H9 (cell line): ENCODE data around the gene LMBR1. TPM values are rescaled to one million over a fixed set of nuclear protein-coding genes. Genes with fewer than 3 reads are reported as not detected.

ENCODE experiments used
- DNase-seq: peaks from one replicate; pipeline ENCODE4 v3.0.0-alpha.2; 2017
- H2AFZ ChIP-seq: one replicate; pipeline ENCODE4 v1.6.1; 2013; ENCODE audit warnings: mild to moderate bottlenecking, low read length, control low read depth, moderate library complexity
- H2AK5ac ChIP-seq: 2 replicates; pipeline ENCODE4 v1.6.1; 2013; ENCODE audit warnings: low read length, control low read depth, mixed read lengths; ENCODE audit not compliant: insufficient read length
- H2BK120ac ChIP-seq: one replicate; pipeline ENCODE4 v1.6.1; 2013; ENCODE audit warnings: low read depth, mild to moderate bottlenecking, low read length, control low read depth, inconsistent platforms; ENCODE audit not compliant: poor library complexity, severe bottlenecking
- H2BK12ac ChIP-seq: 2 replicates; pipeline ENCODE4 v1.6.1; 2013; ENCODE audit warnings: low read length, control low read depth, mixed read lengths, low read depth; ENCODE audit not compliant: insufficient read length
- H2BK15ac ChIP-seq: 2 replicates; pipeline ENCODE4 v1.6.1; 2013; ENCODE audit warnings: low read depth, low read length, control low read depth
- H2BK20ac ChIP-seq: one replicate; pipeline ENCODE4 v1.6.1; 2013; ENCODE audit warnings: low read depth, mild to moderate bottlenecking, low read length, control low read depth, inconsistent platforms; ENCODE audit not compliant: poor library complexity, severe bottlenecking
- H2BK5ac ChIP-seq: 2 replicates; pipeline ENCODE4 v1.6.1; 2013; ENCODE audit warnings: low read length, control low read depth, mixed read lengths; ENCODE audit not compliant: insufficient read length
- H3K14ac ChIP-seq: 2 replicates; pipeline ENCODE4 v1.6.1; 2013; ENCODE audit warnings: low read length, control low read depth; ENCODE audit not compliant: insufficient read depth
- H3K18ac ChIP-seq: 2 replicates; pipeline ENCODE4 v1.6.1; 2013; ENCODE audit warnings: low read depth, mild to moderate bottlenecking, mixed read lengths, low read length, control low read depth; ENCODE audit not compliant: insufficient read length
- H3K23ac ChIP-seq: 2 replicates; pipeline ENCODE4 v1.6.1; 2013; ENCODE audit warnings: low read length, control low read depth, mixed read lengths, low read depth; ENCODE audit not compliant: insufficient read length
- H3K23me2 ChIP-seq: 2 replicates; pipeline ENCODE4 v1.6.1; 2013; ENCODE audit warnings: low read depth, mild to moderate bottlenecking, mixed read lengths, low read length, control low read depth; ENCODE audit not compliant: insufficient read length, poor library complexity, severe bottlenecking
- H3K27ac ChIP-seq: 2 replicates; pipeline ENCODE4 v1.5.1; 2013; ENCODE audit warnings: low read length, control low read depth, mixed read lengths, low read depth; ENCODE audit not compliant: insufficient read length
- H3K27me3 ChIP-seq: 2 replicates; pipeline ENCODE4 v1.6.1; 2013; ENCODE audit warnings: low read length, control low read depth, inconsistent platforms; ENCODE audit not compliant: insufficient read depth
- H3K4ac ChIP-seq: 2 replicates; pipeline ENCODE4 v1.6.1; 2013; ENCODE audit warnings: low read depth, mild to moderate bottlenecking, control low read depth, inconsistent platforms, low read length, moderate library complexity
- H3K4me1 ChIP-seq: 2 replicates; pipeline ENCODE4 v1.6.1; 2013; ENCODE audit warnings: low read length, control low read depth, inconsistent platforms; ENCODE audit not compliant: insufficient read depth
- H3K4me2 ChIP-seq: 2 replicates; pipeline ENCODE4 v1.6.1; 2013; ENCODE audit warnings: low read length, control low read depth, mixed read lengths; ENCODE audit not compliant: insufficient read length, insufficient read depth
- H3K56ac ChIP-seq: 2 replicates; pipeline ENCODE4 v1.6.1; 2013; ENCODE audit warnings: low read depth, mild to moderate bottlenecking, mixed read lengths, low read length, control low read depth; ENCODE audit not compliant: insufficient read length
- H3K79me1 ChIP-seq: 2 replicates; pipeline ENCODE4 v1.6.1; 2013; ENCODE audit warnings: low read depth, mild to moderate bottlenecking, moderate library complexity, low read length, control low read depth, inconsistent platforms; ENCODE audit not compliant: insufficient read depth, poor library complexity, severe bottlenecking
- H3K79me2 ChIP-seq: 2 replicates; pipeline ENCODE4 v1.6.1; 2013; ENCODE audit warnings: low read length, control low read depth, inconsistent platforms; ENCODE audit not compliant: insufficient read depth
- H3K9ac ChIP-seq: 2 replicates; pipeline ENCODE4 v1.6.1; 2013; ENCODE audit warnings: low read length, control low read depth, mixed read lengths; ENCODE audit not compliant: insufficient read length; ENCODE audit errors: extremely low read depth
- H3K9me3 ChIP-seq: one replicate; pipeline ENCODE4 v1.6.1; 2013; ENCODE audit warnings: low read depth, low read length, inconsistent platforms; ENCODE audit not compliant: control insufficient read depth
- H3T11ph ChIP-seq: one replicate; pipeline ENCODE4 v1.6.1; 2013; ENCODE audit warnings: mild to moderate bottlenecking, low read length, control low read depth, inconsistent platforms
- H4K20me1 ChIP-seq: one replicate; pipeline ENCODE4 v1.6.1; 2013; ENCODE audit not compliant: control insufficient read depth, insufficient read length, insufficient read depth
- H4K5ac ChIP-seq: 2 replicates; pipeline ENCODE4 v1.6.1; 2013; ENCODE audit warnings: low read depth, mild to moderate bottlenecking, mixed read lengths, low read length, control low read depth; ENCODE audit not compliant: insufficient read length
- H4K8ac ChIP-seq: replicated peaks from 2 replicates; pipeline ENCODE4 v1.6.1; 2013; ENCODE audit warnings: low read length, control low read depth, mixed read lengths, low read depth; ENCODE audit not compliant: insufficient read length
- H4K91ac ChIP-seq: 2 replicates; pipeline ENCODE4 v1.6.1; 2013; ENCODE audit warnings: low read depth, mild to moderate bottlenecking, moderate library complexity, mixed read lengths, low read length, control low read depth; ENCODE audit not compliant: insufficient read length
- H3K27ac Mint-ChIP-seq, 3 experiments: 2 replicates in 2 of 3; 3 replicates in 1 of 3; pipeline ENCODE4 v1.8.0; 2020 to 2021; ENCODE audit warnings: mixed read lengths in 3 of 3, mild to moderate bottlenecking in 1 of 3, moderate library complexity in 1 of 3
- H3K27me3 Mint-ChIP-seq: 2 replicates; pipeline ENCODE4 v1.8.0; 2021; ENCODE audit warnings: low read depth, mild to moderate bottlenecking, moderate library complexity, mixed read lengths
- H3K36me3 Mint-ChIP-seq, 3 experiments: 2 replicates in 2 of 3; 3 replicates in 1 of 3; pipeline ENCODE4 v1.8.0; 2020 to 2021; ENCODE audit warnings: low read depth in 3 of 3, mixed read lengths in 3 of 3; ENCODE audit not compliant: insufficient read depth in 1 of 3
- H3K4me1 Mint-ChIP-seq, 2 experiments: 2 replicates each; pipeline ENCODE4 v1.8.0; 2020; ENCODE audit warnings: mixed read lengths in 2 of 2
- H3K4me3 Mint-ChIP-seq, 2 experiments: 2 replicates in 1 of 2; 3 replicates in 1 of 2; pipeline ENCODE4 v1.8.0; 2020 to 2021; ENCODE audit warnings: mild to moderate bottlenecking in 2 of 2, mixed read lengths in 2 of 2, moderate library complexity in 1 of 2
- H3K9me3 Mint-ChIP-seq, 2 experiments: 2 replicates in 1 of 2; 3 replicates in 1 of 2; pipeline ENCODE4 v1.8.0; 2020; ENCODE audit warnings: mild to moderate bottlenecking in 2 of 2, mixed read lengths in 2 of 2, moderate library complexity in 1 of 2
- CTCF ChIP-seq: fragments of 200-600 bp; sonication (generic); conservative IDR thresholded peaks from 3 replicates; pipeline ENCODE4 v1.8.0; 2021; ENCODE audit warnings: antibody characterized with exemption, mild to moderate bottlenecking
- WGBS: extraction: QIAGEN DNeasy Blood & Tissue Kit; methylation state at CpG from one replicate; pipeline ENCODE4 v1.1.7; 2013; ENCODE audit warnings: missing lambda C conversion rate, low lambda C conversion rate, mixed read lengths; ENCODE audit not compliant: insufficient read length; ENCODE audit errors: extremely low coverage; 5-methylcytosine and 5-hydroxymethylcytosine counted together
- total RNA-seq: library from RNA; stranded (reverse); gene quantifications from 2 replicates; pipeline ENCODE4 v1.2.1, GENCODE V29; 2021

LMBR1 gene
- total RNA-seq, 1 experiment from 2014 or later = 62.3 TPM

- Mint-ChIP-seq H3K27me3 (peaks cover 2% of the 10 kb centered on the region; the same call in 1 of the 2 replicates), H3K36me3 (peaks cover 3 to 26% (median 4%) of the 10 kb centered on the region in 3 experiments; a peak in 5 of 7 replicates), H3K4me3 (no peak overlapping the region), H3K9me3 (peaks cover 6 to 22% of the 10 kb centered on the region in 2 experiments; a peak in 4 of 5 replicates), H3K4me1 (peaks cover 9 to 16% of the 10 kb centered on the region in 2 experiments), H3K27ac (no peak overlapping the region)
- Histone ChIP-seq H3K9me3 (no peaks in the 10 kb centered on the region), H3K79me1 (no peaks in the 10 kb centered on the region), H3K23ac (no peak overlapping the region), H3K4ac (no peak overlapping the region), H3T11ph (no peak overlapping the region), H2BK12ac (no peak overlapping the region), H3K79me2 (no peaks in the 10 kb centered on the region), H3K27ac (no peak overlapping the region), H3K4me1 (no peaks in the 10 kb centered on the region), H3K56ac (no peak overlapping the region), H4K8ac (no peak overlapping the region), H2AK5ac (no peak overlapping the region), H3K4me2 (no peak overlapping the region), H2AFZ (no peak overlapping the region), H2BK20ac (no peak overlapping the region), H2BK120ac (no peak overlapping the region), H3K9ac (no peak overlapping the region), H3K14ac (no peak overlapping the region), H2BK15ac (no peak overlapping the region), H4K5ac (no peak overlapping the region), H2BK5ac (no peak overlapping the region), H4K91ac (no peak overlapping the region), H3K23me2 (no peaks in the 10 kb centered on the region), H4K20me1 (no peaks in the 10 kb centered on the region), H3K27me3 (no peaks in the 10 kb centered on the region), H3K18ac (no peak overlapping the region)
- no CpG with 5 or more reads among the region's 8 CpGs for whole genome bisulfite sequencing
- DNase-seq = no peak
- TF ChIP-seq CTCF = no peak
Measured at GRCh38 chr7:156652886-156653568, 240.0 kb downstream of the LMBR1 start.
